ENCODE data around the gene FYCO1.
"Not testable (repeated sequence)": the region's sequence is repeated elsewhere in the genome, so short reads cannot be mapped to it uniquely, and the experiment has no call there.

FYCO1 gene

DNA sequence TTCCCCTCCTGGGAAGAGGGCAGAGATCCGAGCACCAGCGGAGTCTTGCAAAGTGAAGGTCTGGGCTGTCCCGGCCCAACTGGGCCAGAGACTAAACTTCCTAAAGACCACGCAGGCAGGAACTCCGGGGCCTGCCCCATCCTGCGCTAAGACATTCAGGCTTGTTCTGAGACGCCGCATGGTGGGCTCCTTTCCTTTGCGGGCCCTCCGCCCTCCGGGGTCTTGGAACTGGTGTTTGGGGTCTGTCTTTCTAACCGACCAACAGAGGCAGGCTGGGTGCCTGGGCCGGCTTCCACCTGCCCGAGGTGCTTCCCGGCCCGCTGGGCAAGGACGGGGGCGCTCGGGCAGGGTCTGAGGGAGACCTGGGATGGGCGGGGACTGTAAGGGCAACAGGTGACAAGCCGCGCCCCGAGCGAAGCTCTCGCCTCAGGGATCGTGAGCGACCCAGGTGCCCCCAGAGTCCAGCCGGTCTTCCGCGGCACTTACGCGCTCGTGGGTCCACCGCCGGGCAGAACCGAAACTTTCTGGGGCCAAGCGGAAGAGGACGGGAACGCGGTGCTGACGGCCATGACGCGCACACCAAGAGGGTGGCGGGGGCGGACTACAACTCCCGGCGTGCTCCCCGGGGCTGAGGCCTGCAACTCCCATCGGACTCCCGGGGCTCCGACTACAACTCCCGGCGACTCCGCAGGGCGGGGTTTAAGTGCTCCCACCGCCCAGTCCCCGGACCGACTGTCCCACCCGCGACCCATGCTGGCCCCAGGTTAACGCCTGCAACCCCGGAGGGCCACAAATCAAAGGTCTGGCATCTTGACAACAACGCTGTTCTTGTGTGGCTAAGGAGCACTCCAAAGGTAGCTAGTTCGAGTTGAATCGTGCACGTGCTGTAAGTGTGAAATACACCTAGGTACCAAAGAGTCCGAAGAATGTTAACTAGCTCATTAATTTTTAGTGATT, at the start of gene FYCO1:
Gene FYCO1, minus strand, starts transcription at position 589 of the 957 bp plus-strand sequence. CDS start 10,914 bp downstream, outside the sequence.
- DNase-seq = peak; percentile 91

DNA sequence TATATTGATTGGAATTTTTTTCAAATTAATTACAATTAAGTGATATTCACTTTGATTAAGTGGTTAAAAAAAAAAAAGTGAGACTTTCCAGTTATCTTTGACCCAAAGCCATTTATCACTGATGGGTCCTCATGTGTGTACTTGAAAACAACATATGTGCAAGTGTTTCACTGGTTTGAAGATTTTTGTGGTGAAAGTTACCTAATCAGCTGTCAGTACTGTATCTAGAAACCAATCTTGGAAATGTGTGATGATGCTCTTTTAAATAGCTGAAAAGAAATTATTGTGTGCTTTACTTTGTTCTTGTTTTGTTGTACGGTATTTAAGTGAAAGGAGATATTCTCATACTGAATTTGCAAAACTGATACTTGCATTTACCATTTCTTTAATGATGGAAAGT, 43.3 kb upstream of the FYCO1 start:
- no peak for DNase-seq

GRCh38 chr3:46038071-46038470, 42.4 kb upstream of the FYCO1 start:
- DNase-seq = not testable (repeated sequence)

DNA sequence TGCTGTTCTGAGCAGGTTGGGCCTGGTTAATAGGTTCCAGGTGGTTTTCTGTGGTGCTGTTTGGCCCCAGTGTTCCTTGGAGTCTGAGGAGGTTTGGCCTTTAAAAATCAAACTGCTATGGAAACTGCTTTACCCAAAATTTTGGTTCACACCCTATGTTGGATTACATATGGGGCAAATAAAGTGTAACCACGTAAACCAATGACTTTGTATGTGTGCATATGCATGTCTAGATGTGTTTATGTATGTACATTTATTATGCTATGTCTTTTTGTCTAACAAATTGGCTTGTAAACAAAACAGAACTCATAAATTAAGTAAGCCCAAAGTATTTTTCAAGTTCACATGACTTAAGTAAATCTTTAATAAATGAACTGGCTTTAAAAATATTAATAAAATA, 40.6 kb upstream of the FYCO1 start:
- no peak for DNase-seq

GRCh38 chr3:46031747-46032146, 36.1 kb upstream of the FYCO1 start:
- no peak for DNase-seq

- DNase-seq = no peak
These were observed 35.6 kb upstream of the FYCO1 start for GRCh38 chr3:46031269-46031668.

- DNase-seq = no peak
These were observed 35.0 kb upstream of the FYCO1 start for GRCh38 chr3:46030626-46031025.

- DNase-seq = no peak
These were observed 34.4 kb upstream of the FYCO1 start for GRCh38 chr3:46029953-46030543.

DNA sequence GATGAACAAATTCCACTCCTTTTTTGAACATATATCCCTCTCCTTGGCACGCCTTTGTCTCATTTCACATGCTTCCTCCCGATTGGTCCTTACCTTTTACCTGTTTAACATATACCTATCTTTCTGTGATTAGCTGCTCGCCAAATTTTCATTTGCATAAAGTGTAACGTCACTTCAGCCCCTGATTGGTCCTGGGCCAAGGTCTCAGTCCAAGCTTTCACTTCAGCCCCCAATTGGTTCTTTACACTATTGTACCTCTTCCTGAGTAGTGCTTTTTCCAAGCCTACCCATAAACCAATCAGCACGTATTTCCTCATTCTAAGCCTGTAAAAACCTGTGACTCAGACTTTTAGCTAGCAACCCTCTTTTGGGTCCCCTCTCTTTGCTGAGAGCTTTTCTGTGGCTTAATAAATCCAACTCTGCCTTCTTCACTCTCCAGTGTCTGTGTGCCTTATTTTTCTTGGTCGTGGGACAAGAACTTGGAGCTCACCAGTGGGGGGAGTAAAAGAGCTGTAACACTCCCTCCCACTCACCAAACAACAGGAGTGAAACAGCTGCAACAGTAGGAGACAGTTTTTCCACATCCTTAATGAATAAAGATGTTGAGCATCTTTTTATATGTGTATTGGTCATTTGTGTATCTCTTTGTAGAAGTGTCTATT, 32.2 kb upstream of the FYCO1 start:
- DNase-seq = no peak

- DNase-seq = no peak
These were observed 31.5 kb upstream of the FYCO1 start, which contains the start of gene XCR1 for GRCh38 chr3:46027021-46027705. XCR1 (minus strand) TSS chr3:46027483; CDS start chr3:46021947, 5,536 bp downstream.

GRCh38 chr3:46025139-46025538, 29.5 kb upstream of the FYCO1 start:
- no peak for DNase-seq

GRCh38 chr3:46024131-46024530, 28.5 kb upstream of the FYCO1 start:
- DNase-seq = no peak

- DNase-seq = no peak
These were observed 27.5 kb upstream of the FYCO1 start for GRCh38 chr3:46022909-46023785.

- no peak for DNase-seq
These were observed 25.9 kb upstream of the FYCO1 start for GRCh38 chr3:46021516-46021915.

- no peak for DNase-seq
These were observed 25.3 kb upstream of the FYCO1 start for GRCh38 chr3:46020766-46021510.

- DNase-seq = no peak
These were observed 24.1 kb upstream of the FYCO1 start for GRCh38 chr3:46019707-46020106.

DNA sequence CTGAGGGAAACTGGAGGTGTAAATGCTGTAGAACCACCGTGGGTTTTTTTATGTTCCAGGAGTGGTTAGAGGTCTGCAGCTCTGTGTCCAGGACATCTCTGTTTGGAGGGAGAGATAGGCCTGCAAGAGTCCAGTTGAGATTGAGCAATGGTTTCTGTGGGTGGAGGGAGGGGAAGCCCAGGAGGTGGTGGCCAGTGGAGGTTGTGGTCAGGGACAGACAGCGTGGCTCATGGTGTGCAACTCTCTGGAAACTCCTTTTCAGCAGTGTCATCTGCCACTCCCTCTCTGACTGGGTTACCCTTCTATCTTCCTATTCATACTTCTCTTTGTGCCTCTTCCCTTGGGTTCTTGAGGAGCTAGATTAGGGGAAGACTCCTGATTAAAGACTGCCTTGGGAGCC, 22.1 kb upstream of the FYCO1 start:
- DNase-seq = no peak

DNA sequence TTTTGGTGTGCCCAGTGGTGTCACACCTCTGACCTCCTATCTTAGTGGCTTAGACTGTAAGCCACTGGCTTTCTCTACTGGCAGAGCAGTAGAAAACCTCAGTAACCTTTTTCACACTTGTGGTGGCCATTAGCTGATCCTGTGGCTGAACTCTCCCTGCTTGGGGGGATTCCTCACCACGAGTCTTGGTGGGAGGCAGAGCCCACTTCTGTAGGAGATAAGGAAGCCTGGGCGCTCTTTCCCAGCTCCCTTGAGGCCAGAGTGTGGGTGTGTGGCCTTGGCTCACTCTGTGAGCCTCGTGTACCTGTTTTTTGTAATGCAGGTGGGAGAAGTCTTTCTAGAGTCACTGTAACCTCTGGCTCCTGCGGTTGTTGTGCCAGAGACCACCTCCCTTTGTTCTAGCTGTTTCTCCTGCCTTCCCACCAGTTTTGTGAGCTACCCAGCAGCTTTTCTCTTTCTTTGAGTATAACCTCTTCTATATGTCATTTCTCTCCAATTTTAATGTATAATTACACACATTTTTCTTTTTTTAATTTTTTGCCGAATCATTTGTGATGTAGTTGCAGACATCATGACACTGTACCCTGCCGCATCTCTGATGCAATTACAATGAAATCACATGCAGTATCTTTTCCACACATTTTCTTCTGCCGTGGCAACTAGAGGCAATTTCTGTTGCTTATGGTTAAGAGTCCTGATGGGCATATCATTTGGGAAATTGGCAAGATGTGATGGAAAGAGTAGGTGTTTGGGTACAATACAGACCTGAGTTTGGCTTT, 17.9 kb upstream of the FYCO1 start:
- no peak for DNase-seq

DNA sequence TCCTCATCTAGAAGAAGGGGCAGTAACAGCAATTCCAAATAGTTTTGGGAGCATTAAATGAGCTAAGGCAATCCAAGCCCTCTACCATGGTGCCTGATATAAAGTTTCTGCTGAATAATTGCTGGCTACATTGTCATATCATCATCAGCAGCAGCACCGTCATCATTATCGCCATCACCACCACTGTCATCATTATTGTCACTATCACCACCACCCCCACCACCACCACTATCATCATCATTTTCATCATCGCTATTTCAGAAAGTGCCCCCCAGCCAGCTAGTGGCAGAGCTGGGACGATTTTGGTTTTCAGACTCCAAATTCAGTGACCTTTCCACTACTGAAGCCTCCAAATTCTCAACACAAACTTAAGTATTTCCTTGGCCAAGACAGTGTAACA, 16.6 kb upstream of the FYCO1 start:
- no peak for DNase-seq

- no peak for DNase-seq
These were observed 15.0 kb upstream of the FYCO1 start for GRCh38 chr3:46010519-46011113.
